ENCODE data around the gene TAS2R43. TPM values are rescaled to one million over a fixed set of nuclear protein-coding genes. Genes with fewer than 3 reads are reported as not detected.

The TAS2R43 gene
- total RNA-seq, 1 experiment from 2014 or later, result not detected

DNA sequence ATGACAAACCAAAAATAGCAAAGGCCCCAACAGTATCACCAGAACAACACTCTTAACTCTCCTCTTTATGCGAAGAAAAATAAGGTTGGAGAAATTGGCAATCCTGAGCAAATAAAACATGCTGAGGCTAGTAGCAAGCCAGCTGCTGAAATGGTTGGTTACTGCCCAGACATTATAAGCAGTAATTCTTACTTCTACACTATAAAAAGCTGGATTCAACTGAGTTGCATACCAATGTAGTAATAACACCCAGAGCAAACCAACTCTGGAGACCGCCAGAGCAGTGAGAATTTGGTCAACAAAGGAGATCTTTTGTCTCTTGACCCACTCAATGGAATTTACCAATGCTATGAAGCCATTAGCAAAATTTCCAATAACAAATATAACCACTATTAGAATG is 41.7 kb upstream of the TAS2R43 start:
- Histone ChIP-seq H2AFZ (ENCODE audit: low read depth, low read length, poor library complexity, severe bottlenecking) (no peak overlapping the region), H3K27ac (ENCODE audit: low read depth, low read length) (no peak overlapping the region), H3K4me1 (ENCODE audit: control insufficient read depth in 1 of 2, insufficient read depth in 2 of 2, low read length in 2 of 2) (no peaks in the 10 kb centered on the region), H3K4me3 (replicated peaks in 1 of 2; ENCODE audit: low read depth in 1 of 2, low read length in 2 of 2) (no peak overlapping the region), H3K9ac (ENCODE audit: low read length) (no peak overlapping the region), H3K9me2 (ENCODE audit: insufficient read depth) (no peaks in the 10 kb centered on the region), H4K20me1 (ENCODE audit: insufficient read depth) (peaks cover 8% of the 10 kb centered on the region; the same call in 1 of the 2 replicates), H3K27me3 (ENCODE audit: insufficient read depth, low read length) (no peaks in the 10 kb centered on the region), H3K79me2 (ENCODE audit: insufficient read depth, low read length) (peaks cover 90% of the 10 kb centered on the region), H3K4me2 (ENCODE audit: low read length) (no peak overlapping the region), H3K9me3 (ENCODE audit: control insufficient read depth in 1 of 2, insufficient read depth in 1 of 2, low read depth in 1 of 2, low read length in 2 of 2) (no peaks in the 10 kb centered on the region), H3K36me3 (ENCODE audit: control insufficient read depth in 1 of 2, insufficient read depth in 2 of 2, low read length in 2 of 2) (no peaks in the 10 kb centered on the region)
- POLR2A ChIA-PET, result no interaction called here
- TF ChIP-seq CEBPB (IDR thresholded peaks at IDR 0.05; ENCODE audit: low read depth), result no peak
- no peak for TF ChIP-seq EZH2phosphoT487 (IDR thresholded peaks at IDR 0.05; ENCODE audit: borderline replicate concordance)
- TF ChIP-seq, protein P1, sequence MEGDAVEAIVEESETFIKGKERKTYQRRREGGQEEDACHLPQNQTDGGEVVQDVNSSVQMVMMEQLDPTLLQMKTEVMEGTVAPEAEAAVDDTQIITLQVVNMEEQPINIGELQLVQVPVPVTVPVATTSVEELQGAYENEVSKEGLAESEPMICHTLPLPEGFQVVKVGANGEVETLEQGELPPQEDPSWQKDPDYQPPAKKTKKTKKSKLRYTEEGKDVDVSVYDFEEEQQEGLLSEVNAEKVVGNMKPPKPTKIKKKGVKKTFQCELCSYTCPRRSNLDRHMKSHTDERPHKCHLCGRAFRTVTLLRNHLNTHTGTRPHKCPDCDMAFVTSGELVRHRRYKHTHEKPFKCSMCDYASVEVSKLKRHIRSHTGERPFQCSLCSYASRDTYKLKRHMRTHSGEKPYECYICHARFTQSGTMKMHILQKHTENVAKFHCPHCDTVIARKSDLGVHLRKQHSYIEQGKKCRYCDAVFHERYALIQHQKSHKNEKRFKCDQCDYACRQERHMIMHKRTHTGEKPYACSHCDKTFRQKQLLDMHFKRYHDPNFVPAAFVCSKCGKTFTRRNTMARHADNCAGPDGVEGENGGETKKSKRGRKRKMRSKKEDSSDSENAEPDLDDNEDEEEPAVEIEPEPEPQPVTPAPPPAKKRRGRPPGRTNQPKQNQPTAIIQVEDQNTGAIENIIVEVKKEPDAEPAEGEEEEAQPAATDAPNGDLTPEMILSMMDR (IDR thresholded peaks at IDR 0.05 in 2 of 3, conservative IDR thresholded peaks at IDR 0.05 in 1 of 3; ENCODE audit: borderline replicate concordance in 1 of 3, insufficient read depth in 1 of 3, low read depth in 2 of 3, low read length in 2 of 3), result no peak
- no peak for TF ChIP-seq TCF7L2 (IDR thresholded peaks at IDR 0.05; ENCODE audit: borderline replicate concordance, extremely low read depth, insufficient read depth, insufficient read length)
- TF ChIP-seq ZNF274 (IDR thresholded peaks at IDR 0.05; ENCODE audit: low read depth, low read length), result no peak
- TF ChIP-seq EZH2 (IDR thresholded peaks at IDR 0.05), result no peak
- TF ChIP-seq RAD21 (IDR thresholded peaks at IDR 0.05; ENCODE audit: low read depth), result no peak
- no peak for TF ChIP-seq CBX3 (IDR thresholded peaks at IDR 0.05; ENCODE audit: low read depth)
- TF ChIP-seq, protein P2, sequence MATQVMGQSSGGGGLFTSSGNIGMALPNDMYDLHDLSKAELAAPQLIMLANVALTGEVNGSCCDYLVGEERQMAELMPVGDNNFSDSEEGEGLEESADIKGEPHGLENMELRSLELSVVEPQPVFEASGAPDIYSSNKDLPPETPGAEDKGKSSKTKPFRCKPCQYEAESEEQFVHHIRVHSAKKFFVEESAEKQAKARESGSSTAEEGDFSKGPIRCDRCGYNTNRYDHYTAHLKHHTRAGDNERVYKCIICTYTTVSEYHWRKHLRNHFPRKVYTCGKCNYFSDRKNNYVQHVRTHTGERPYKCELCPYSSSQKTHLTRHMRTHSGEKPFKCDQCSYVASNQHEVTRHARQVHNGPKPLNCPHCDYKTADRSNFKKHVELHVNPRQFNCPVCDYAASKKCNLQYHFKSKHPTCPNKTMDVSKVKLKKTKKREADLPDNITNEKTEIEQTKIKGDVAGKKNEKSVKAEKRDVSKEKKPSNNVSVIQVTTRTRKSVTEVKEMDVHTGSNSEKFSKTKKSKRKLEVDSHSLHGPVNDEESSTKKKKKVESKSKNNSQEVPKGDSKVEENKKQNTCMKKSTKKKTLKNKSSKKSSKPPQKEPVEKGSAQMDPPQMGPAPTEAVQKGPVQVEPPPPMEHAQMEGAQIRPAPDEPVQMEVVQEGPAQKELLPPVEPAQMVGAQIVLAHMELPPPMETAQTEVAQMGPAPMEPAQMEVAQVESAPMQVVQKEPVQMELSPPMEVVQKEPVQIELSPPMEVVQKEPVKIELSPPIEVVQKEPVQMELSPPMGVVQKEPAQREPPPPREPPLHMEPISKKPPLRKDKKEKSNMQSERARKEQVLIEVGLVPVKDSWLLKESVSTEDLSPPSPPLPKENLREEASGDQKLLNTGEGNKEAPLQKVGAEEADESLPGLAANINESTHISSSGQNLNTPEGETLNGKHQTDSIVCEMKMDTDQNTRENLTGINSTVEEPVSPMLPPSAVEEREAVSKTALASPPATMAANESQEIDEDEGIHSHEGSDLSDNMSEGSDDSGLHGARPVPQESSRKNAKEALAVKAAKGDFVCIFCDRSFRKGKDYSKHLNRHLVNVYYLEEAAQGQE (IDR thresholded peaks at IDR 0.05; ENCODE audit: low read depth), result no peak
- TF ChIP-seq, protein P3, sequence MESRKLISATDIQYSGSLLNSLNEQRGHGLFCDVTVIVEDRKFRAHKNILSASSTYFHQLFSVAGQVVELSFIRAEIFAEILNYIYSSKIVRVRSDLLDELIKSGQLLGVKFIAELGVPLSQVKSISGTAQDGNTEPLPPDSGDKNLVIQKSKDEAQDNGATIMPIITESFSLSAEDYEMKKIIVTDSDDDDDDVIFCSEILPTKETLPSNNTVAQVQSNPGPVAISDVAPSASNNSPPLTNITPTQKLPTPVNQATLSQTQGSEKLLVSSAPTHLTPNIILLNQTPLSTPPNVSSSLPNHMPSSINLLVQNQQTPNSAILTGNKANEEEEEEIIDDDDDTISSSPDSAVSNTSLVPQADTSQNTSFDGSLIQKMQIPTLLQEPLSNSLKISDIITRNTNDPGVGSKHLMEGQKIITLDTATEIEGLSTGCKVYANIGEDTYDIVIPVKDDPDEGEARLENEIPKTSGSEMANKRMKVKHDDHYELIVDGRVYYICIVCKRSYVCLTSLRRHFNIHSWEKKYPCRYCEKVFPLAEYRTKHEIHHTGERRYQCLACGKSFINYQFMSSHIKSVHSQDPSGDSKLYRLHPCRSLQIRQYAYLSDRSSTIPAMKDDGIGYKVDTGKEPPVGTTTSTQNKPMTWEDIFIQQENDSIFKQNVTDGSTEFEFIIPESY (IDR thresholded peaks at IDR 0.05; ENCODE audit: extremely low read depth, insufficient replicate concordance, low read length), result no peak
- TF ChIP-seq JUND (IDR thresholded peaks at IDR 0.05), result no peak
- no peak for TF ChIP-seq SIN3A (IDR thresholded peaks at IDR 0.05; ENCODE audit: low read depth)
- no peak for TF ChIP-seq ZFX (IDR thresholded peaks at IDR 0.05)
- TF ChIP-seq POLR2AphosphoS5 (IDR thresholded peaks at IDR 0.05; ENCODE audit: low read depth, low read length), result no peak
- TF ChIP-seq FOSL1 (IDR thresholded peaks at IDR 0.05; ENCODE audit: low read depth), result no peak
- TF ChIP-seq ELF1 (IDR thresholded peaks at IDR 0.05; ENCODE audit: borderline replicate concordance, low read depth), result no peak
- no peak for TF ChIP-seq POLR2A (IDR thresholded peaks at IDR 0.05; ENCODE audit: borderline replicate concordance, extremely low read depth, insufficient read depth, insufficient read length)
- no peak for TF ChIP-seq SRF (IDR thresholded peaks at IDR 0.05; ENCODE audit: low read depth)
- ATAC-seq, result no peak
- RAD21 ChIA-PET (ENCODE audit: low non-redundant PET in 1 of 2, low total read pairs in 2 of 2, uncharacterized antibody in 2 of 2, unreplicated experiment in 2 of 2), result no interaction called here
- no TSS peak for BruUV-seq (replicated peaks)
- CTCF ChIA-PET, result no interaction called here
- intact Hi-C loops (cut with micrococcal nuclease), result no loop called here
- no peak for DNase-seq (ENCODE audit: low read depth, low spot score)
